Measurements from ENCODE around the gene NACC1.

Gene NACC1

DNA sequence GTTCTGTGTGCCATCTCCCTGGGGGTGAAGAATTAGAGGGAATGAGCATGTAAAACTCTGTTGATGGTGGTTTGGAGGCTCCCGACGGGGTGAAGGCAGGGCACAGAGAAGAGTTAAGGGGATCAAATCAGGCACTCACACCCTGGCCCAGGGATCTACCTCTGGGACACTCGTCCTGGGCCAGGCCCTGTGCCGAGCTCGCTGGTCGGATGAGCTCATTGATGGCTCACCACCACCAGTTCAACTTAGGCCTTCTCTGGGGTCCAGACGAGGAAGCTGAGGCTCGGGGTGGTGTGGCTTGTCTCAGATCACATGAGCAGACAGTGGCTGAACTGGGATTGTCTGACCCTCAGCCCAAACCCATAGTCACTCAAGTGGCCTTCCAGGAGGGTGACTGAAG lies 1.6 kb downstream of the NACC1 start:
- H3K9me3 ChIP-seq (ENCODE audit: control insufficient read depth in 5 of 5, low read length in 5 of 5) = no peaks in the 10 kb centered on the region
- H3K27me3 ChIP-seq (ENCODE audit: control insufficient read depth in 5 of 5, insufficient read depth in 4 of 5, low read length in 5 of 5) = no peaks in the 10 kb centered on the region
- peak overlapping the region in 4 of 5 donors; percentile 70 to 99 (median 85) for H3K4me3 ChIP-seq (ENCODE audit: low read depth in 1 of 5, low read length in 5 of 5)
- H3K27ac ChIP-seq (ENCODE audit: low read depth, low read length) = peak overlapping the region; percentile 11
- H3K4me1 ChIP-seq (ENCODE audit: control insufficient read depth in 5 of 5, insufficient read depth in 5 of 5, low read length in 5 of 5) = peaks cover 14 to 52% (median 47%) of the 10 kb centered on the region in 5 donors
- H3K36me3 ChIP-seq (ENCODE audit: control insufficient read depth in 5 of 5, insufficient read depth in 5 of 5, low read length in 5 of 5) = peaks cover 0 to 16% (median 6%) of the 10 kb centered on the region in 5 donors
- H3K9ac ChIP-seq (ENCODE audit: low read length in 5 of 5) = peak overlapping the region; percentile 12 to 94 (median 76)

DNA sequence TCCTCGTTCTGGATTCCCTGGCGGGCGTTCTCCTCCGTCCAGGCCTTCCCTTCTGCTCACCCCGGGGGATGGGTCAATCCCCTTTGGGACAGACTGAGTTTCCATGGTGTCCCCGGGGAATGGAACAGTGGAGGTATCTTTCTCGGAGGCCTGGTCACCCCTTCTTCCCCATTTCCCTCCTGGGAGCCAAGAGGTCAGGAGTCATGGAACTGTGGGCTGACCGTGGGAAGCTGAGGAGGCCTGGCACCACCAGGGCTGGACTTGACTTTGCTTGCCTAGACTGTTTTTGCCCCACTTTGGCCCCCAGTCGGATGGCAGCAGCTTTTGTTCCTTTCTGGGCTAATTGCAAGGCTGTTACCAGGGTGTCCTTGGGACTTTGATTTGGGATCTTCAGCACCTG lies 2.0 kb downstream of the NACC1 start:
- Histone ChIP-seq H3K27ac (ENCODE audit: low read depth, low read length) (no peak overlapping the region), H3K9me3 (ENCODE audit: control insufficient read depth in 5 of 5, low read length in 5 of 5) (no peaks in the 10 kb centered on the region), H3K36me3 (ENCODE audit: control insufficient read depth in 5 of 5, insufficient read depth in 5 of 5, low read length in 5 of 5) (peaks cover 0 to 13% (median 6%) of the 10 kb centered on the region in 5 donors), H3K4me3 (ENCODE audit: low read depth in 1 of 5, low read length in 5 of 5) (peak overlapping the region in 1 of 5 donors; percentile 99), H3K27me3 (ENCODE audit: control insufficient read depth in 5 of 5, insufficient read depth in 4 of 5, low read length in 5 of 5) (no peaks in the 10 kb centered on the region), H3K9ac (ENCODE audit: low read length in 5 of 5) (peak overlapping the region in 3 of 5 donors; percentile 76 to 94 (median 87)), H3K4me1 (ENCODE audit: control insufficient read depth in 5 of 5, insufficient read depth in 5 of 5, low read length in 5 of 5) (peaks cover 14 to 52% (median 47%) of the 10 kb centered on the region in 5 donors)

DNA sequence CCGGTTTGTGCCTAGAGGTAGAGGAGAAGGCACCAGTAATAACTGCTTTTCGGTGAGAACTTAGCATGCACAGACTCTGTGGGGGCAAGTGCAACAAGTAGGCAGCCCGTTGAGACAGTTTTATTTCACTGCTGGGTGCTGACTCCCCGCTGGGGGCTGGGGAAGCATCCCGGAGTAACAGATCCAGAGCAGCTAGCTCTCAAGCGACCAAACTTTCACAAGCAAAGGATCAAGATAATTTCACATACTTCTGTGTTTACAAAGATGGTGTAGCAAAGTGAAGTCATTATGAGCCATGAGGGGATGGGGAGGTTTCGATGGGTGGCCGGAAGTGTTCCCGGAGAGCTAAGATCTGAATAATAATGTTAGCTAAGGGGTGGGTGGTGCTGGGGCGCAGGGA lies 2.8 kb downstream of the NACC1 start:
- peak overlapping the region in 2 of 5 donors; percentile 76 to 94 for H3K9ac ChIP-seq (ENCODE audit: low read length in 5 of 5)
- no peak overlapping the region for H3K27ac ChIP-seq (ENCODE audit: low read depth, low read length)

GRCh38 chr19:13121551-13122274 lies 3.6 kb downstream of the NACC1 start:
- Histone ChIP-seq H3K9me3 (ENCODE audit: control insufficient read depth in 5 of 5, low read length in 5 of 5) (no peaks in the 10 kb centered on the region), H3K4me1 (ENCODE audit: control insufficient read depth in 5 of 5, insufficient read depth in 5 of 5, low read length in 5 of 5) (peaks cover 11 to 36% (median 32%) of the 10 kb centered on the region in 5 donors), H3K27ac (ENCODE audit: low read depth, low read length) (no peak overlapping the region), H3K27me3 (ENCODE audit: control insufficient read depth in 5 of 5, insufficient read depth in 4 of 5, low read length in 5 of 5) (no peaks in the 10 kb centered on the region), H3K9ac (ENCODE audit: low read length in 5 of 5) (no peak overlapping the region), H3K4me3 (ENCODE audit: low read depth in 1 of 5, low read length in 5 of 5) (no peak overlapping the region), H3K36me3 (ENCODE audit: control insufficient read depth in 5 of 5, insufficient read depth in 5 of 5, low read length in 5 of 5) (peaks cover 0 to 15% (median 8%) of the 10 kb centered on the region in 5 donors)

More for the DNA sequence above, 2.8 kb downstream of the NACC1 start:
- peaks cover 11 to 45% (median 40%) of the 10 kb centered on the region in 5 donors for H3K4me1 ChIP-seq (ENCODE audit: control insufficient read depth in 5 of 5, insufficient read depth in 5 of 5, low read length in 5 of 5)
- H3K4me3 ChIP-seq (ENCODE audit: low read depth in 1 of 5, low read length in 5 of 5) = peak overlapping the region in 1 of 5 donors; percentile 35
- H3K27me3 ChIP-seq (ENCODE audit: control insufficient read depth in 5 of 5, insufficient read depth in 4 of 5, low read length in 5 of 5) = no peaks in the 10 kb centered on the region
- peaks cover 0 to 10% (median 4%) of the 10 kb centered on the region in 5 donors for H3K36me3 ChIP-seq (ENCODE audit: control insufficient read depth in 5 of 5, insufficient read depth in 5 of 5, low read length in 5 of 5)
- no peaks in the 10 kb centered on the region for H3K9me3 ChIP-seq (ENCODE audit: control insufficient read depth in 5 of 5, low read length in 5 of 5)

DNA sequence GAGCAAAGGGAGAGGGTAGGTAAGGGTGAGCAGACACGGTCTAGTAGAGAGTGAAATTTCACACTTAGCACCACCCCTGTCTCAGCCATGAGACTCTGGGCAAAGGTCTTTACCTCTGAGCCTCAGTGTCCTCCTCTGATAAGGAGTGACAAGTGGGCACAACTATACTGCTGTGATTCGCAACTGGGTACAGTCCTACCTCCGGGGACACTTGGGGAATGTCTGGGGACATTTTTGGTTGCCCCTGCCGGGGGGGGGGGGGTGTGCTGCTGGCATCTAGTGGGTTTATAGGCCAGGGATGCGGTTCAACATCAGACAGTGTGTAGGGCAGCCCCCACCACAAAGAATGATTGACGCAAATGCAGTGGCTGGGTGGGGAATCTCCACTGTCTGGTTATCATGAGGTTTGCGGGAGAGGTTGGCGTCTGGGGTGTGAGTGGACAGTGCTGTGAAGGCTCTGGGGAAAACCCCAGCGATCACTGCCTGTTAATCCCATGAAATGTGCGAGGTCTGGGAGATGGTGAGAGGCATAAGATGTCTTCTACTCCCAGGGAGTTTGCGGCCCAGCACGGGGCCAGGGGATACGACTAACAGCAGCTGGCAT lies 4.3 kb downstream of the NACC1 start:
- Histone ChIP-seq H3K4me1 (ENCODE audit: control insufficient read depth in 5 of 5, insufficient read depth in 5 of 5, low read length in 5 of 5) (peaks cover 9 to 30% (median 26%) of the 10 kb centered on the region in 5 donors), H3K9ac (ENCODE audit: low read length in 5 of 5) (no peak overlapping the region)

DNA sequence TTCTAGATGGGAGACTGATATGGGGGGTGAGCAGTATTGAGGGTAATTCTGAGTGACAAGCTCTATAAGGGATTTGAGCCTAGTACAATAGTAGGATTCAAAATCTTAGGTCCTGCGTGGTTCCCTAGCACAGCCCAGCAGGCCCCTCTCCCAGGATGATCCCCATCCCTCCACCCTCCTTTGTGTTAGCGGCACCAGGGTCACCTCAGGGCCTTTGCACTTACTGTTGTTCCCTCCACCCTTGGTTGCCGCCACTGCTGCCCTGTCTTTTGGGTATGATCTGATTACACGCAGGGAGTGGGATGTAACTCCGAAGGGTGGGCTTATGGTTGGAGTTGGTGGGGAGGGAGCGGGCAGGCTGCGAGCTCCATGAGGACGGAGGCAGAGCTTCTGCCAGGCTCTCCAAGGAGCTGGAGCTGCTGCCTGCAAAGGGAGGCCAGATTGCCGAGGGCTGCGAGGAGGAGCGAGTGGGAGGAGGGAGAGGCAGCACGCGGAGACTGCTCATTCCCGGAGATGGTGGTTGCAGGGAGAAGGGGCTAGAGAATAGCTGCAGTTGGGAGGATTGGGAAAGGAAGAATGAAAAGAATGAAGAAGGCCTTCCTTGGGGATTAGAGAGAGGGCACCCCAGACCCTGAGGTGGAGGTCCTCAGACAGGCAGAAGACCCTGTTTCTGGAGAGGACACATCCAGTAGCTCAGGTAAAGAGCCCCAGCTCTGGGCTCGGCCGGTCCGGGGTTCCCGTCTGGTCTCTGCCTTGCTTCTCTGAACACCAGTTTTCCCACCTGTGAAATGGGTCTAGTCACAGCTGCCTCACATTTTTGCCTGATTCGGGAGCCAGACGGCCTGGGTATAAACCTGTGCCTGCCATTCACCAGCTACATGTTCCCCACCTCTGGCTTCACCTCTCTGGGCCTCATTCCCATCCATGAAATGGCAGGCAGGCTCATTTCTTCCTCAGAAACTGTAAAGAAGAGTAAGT lies 5.2 kb downstream of the NACC1 start:
- Histone ChIP-seq H3K9me3 (ENCODE audit: control insufficient read depth in 5 of 5, low read length in 5 of 5) (no peaks in the 10 kb centered on the region), H3K27ac (ENCODE audit: low read depth, low read length) (no peak overlapping the region), H3K36me3 (ENCODE audit: control insufficient read depth in 5 of 5, insufficient read depth in 5 of 5, low read length in 5 of 5) (peaks cover 0 to 16% (median 8%) of the 10 kb centered on the region in 5 donors), H3K27me3 (ENCODE audit: control insufficient read depth in 5 of 5, insufficient read depth in 4 of 5, low read length in 5 of 5) (no peaks in the 10 kb centered on the region), H3K4me1 (ENCODE audit: control insufficient read depth in 5 of 5, insufficient read depth in 5 of 5, low read length in 5 of 5) (peaks cover 9 to 24% (median 21%) of the 10 kb centered on the region in 5 donors), H3K4me3 (ENCODE audit: low read depth in 1 of 5, low read length in 5 of 5) (no peak overlapping the region), H3K9ac (ENCODE audit: low read length in 5 of 5) (no peak overlapping the region)

More for the DNA sequence above, 4.3 kb downstream of the NACC1 start:
- Histone ChIP-seq H3K4me3 (ENCODE audit: low read depth in 1 of 5, low read length in 5 of 5) (no peak overlapping the region), H3K9me3 (ENCODE audit: control insufficient read depth in 5 of 5, low read length in 5 of 5) (no peaks in the 10 kb centered on the region), H3K27ac (ENCODE audit: low read depth, low read length) (no peak overlapping the region), H3K36me3 (ENCODE audit: control insufficient read depth in 5 of 5, insufficient read depth in 5 of 5, low read length in 5 of 5) (peaks cover 0 to 16% (median 8%) of the 10 kb centered on the region in 5 donors), H3K27me3 (ENCODE audit: control insufficient read depth in 5 of 5, insufficient read depth in 4 of 5, low read length in 5 of 5) (no peaks in the 10 kb centered on the region)

- Histone ChIP-seq H3K36me3 (ENCODE audit: control insufficient read depth in 5 of 5, insufficient read depth in 5 of 5, low read length in 5 of 5) (peaks cover 0 to 10% (median 6%) of the 10 kb centered on the region in 5 donors), H3K27me3 (ENCODE audit: control insufficient read depth in 5 of 5, insufficient read depth in 4 of 5, low read length in 5 of 5) (no peaks in the 10 kb centered on the region), H3K4me1 (ENCODE audit: control insufficient read depth in 5 of 5, insufficient read depth in 5 of 5, low read length in 5 of 5) (peaks cover 0 to 5% (median 0%) of the 10 kb centered on the region in 5 donors), H3K27ac (ENCODE audit: low read depth, low read length) (no peak overlapping the region), H3K9me3 (ENCODE audit: control insufficient read depth in 5 of 5, low read length in 5 of 5) (no peaks in the 10 kb centered on the region), H3K4me3 (ENCODE audit: low read depth in 1 of 5, low read length in 5 of 5) (no peak overlapping the region), H3K9ac (ENCODE audit: low read length in 5 of 5) (no peak overlapping the region)
These were observed 9.0 kb downstream of the NACC1 start for GRCh38 chr19:13127051-13127450.

DNA sequence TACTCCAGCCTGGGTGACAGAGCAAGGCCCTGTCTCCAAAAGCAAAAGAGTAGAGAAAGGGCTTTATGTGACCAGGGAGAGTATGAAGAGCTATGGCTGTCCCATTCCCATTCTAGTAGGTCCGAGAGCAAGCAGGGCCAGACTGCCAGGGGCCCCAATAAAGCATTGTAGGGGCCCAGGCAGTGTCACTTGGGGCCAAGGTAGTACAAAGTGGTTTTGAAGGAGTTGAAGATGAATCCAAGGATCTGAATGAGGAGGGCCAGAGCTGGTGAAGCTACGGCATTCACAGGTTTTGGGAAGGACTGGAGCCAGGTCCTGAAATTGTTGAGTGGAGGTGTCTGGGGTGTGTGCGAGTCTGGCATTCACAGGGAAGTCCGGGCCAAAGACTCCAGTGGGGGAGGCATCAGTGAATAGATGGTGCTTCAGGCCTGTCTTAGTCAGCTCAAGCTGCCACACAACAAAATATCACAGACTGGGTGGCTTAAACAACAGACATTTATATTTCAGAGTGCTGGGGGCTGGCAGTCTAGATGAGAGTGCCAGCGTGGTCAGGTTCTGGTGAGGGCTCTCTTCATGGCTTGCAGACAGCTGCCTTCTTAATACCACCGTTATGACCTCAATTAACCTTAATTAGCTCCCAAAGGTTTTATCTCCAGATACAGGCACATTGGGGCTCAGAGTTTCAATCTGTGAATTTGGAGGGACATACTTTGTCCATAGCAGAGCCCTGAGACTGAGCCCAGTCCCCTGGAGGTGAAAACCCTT lies 9.9 kb downstream of the NACC1 start:
- H3K9me3 ChIP-seq (ENCODE audit: control insufficient read depth in 5 of 5, low read length in 5 of 5) = no peaks in the 10 kb centered on the region
- no peak overlapping the region for H3K27ac ChIP-seq (ENCODE audit: low read depth, low read length)
- H3K36me3 ChIP-seq (ENCODE audit: control insufficient read depth in 5 of 5, insufficient read depth in 5 of 5, low read length in 5 of 5) = peaks cover 0 to 10% (median 6%) of the 10 kb centered on the region in 5 donors
- H3K27me3 ChIP-seq (ENCODE audit: control insufficient read depth in 5 of 5, insufficient read depth in 4 of 5, low read length in 5 of 5) = no peaks in the 10 kb centered on the region
- H3K9ac ChIP-seq (ENCODE audit: low read length in 5 of 5) = peak overlapping the region in 1 of 5 donors; percentile 34
- H3K4me3 ChIP-seq (ENCODE audit: low read depth in 1 of 5, low read length in 5 of 5) = no peak overlapping the region
- H3K4me1 ChIP-seq (ENCODE audit: control insufficient read depth in 5 of 5, insufficient read depth in 5 of 5, low read length in 5 of 5) = peaks cover 0 to 5% (median 0%) of the 10 kb centered on the region in 5 donors

DNA sequence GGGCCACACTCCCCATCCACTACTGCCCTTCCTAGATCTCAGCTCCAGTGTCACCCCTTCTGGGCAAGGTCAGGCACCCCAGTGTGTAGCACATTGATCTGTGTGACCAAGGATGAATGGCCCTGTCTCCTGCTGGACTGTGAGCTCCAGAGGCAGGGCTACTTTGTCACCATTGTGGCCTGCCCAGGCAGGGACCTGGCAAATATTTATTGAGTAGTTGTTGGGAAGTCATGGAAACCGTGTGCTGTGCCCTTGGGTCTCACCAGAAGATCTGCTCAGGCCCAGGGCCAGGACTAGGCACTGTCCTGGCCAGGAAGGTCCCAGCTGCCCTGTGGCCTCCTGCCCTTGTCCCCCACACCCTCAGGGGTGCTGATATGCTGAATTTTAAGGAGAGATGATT lies 10.5 kb downstream of the NACC1 start:
- no peaks in the 10 kb centered on the region for H3K27me3 ChIP-seq (ENCODE audit: control insufficient read depth in 5 of 5, insufficient read depth in 4 of 5, low read length in 5 of 5)
- peaks cover 0 to 10% (median 6%) of the 10 kb centered on the region in 5 donors for H3K36me3 ChIP-seq (ENCODE audit: control insufficient read depth in 5 of 5, insufficient read depth in 5 of 5, low read length in 5 of 5)
- no peaks in the 10 kb centered on the region for H3K9me3 ChIP-seq (ENCODE audit: control insufficient read depth in 5 of 5, low read length in 5 of 5)
- H3K9ac ChIP-seq (ENCODE audit: low read length in 5 of 5) = peak overlapping the region in 4 of 5 donors; percentile 34 to 48 (median 38)
- no peak overlapping the region for H3K4me3 ChIP-seq (ENCODE audit: low read depth in 1 of 5, low read length in 5 of 5)
- peaks cover 0 to 5% (median 0%) of the 10 kb centered on the region in 5 donors for H3K4me1 ChIP-seq (ENCODE audit: control insufficient read depth in 5 of 5, insufficient read depth in 5 of 5, low read length in 5 of 5)
- no peak overlapping the region for H3K27ac ChIP-seq (ENCODE audit: low read depth, low read length)

Measured in subcutaneous abdominal adipose tissue (tissue), 5 donors.